HG03060 (cell line): ENCODE results near the gene SPC24.
"Not testable (repeated sequence)": the region's sequence is repeated elsewhere in the genome, so short reads cannot be mapped to it uniquely, and the experiment has no call there.

ENCODE experiments used
- ATAC-seq: cut with Tn5 transposase; IDR thresholded peaks from one replicate; pipeline ENCODE4 v1.9.1; 2021; ENCODE audit warnings: low read depth, moderate number of reproducible peaks; ENCODE audit not compliant: unreplicated experiment

Gene SPC24

DNA sequence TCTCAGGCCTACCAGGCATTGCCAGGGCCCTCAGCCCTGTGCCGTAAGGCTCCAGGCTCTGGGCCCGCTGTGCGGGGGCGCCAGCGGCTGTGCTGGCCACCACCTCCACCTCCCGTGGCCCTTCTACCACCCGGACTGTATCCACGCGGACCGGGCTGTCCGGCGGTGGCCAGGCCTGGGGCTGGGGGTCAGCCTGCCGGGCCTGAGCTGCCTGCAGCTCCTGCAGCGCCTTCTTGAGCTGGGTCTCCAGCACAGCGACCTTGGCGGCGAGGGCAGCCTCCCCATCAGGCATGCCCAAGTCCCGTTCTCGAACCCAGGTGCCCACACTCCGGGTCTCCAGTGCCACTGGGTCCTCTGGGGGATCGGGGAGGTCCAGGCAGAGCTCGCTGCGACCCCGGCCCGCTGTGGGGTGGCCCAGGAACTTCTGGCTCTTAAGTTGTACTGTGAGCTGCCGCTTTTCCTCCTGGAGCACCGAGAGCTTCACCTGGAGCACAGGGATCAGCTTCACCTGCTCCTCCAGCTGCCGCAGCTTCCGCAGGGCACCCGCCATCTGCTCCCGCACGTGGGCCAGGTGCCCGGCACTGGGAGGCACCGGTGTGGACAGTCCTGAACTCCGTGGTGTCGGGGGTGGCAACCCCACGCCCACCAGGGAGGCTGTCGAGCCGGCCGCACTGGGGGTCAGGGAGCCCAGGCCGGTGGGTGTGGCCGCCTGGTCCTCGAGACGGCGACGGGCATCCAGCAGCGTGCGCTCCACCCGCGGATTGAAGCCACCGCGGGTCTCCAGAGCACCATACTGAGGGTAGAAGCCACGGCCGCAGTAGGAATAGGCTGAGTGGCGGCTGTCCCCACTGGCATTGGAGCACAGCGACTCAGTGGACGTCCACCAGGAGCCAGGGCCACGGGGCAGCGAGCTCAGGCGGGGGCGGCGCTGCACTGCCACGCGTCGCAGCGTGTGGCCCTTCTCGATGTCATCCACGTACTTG, 37.7 kb upstream of the SPC24 start:
- ATAC-seq, result no peak

DNA sequence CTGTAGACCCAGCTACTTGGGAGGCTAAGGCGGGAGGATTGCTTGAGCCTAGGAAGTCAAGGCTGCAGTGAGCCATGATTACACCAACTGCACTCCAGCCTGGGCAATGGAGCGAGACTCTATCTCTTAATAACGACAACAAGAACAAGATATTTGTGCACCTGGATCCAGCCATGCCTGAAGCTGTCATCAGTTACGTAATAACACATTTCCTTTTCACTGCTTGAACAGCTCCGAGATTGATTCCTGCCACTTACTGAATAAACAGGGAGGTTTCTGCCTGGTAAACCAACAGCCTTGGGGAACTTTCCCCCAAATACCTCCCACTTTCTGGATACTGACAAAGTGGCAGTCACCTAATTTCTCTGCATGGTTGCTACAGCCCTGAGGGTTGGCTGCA, 36.4 kb upstream of the SPC24 start:
- no peak for ATAC-seq

DNA sequence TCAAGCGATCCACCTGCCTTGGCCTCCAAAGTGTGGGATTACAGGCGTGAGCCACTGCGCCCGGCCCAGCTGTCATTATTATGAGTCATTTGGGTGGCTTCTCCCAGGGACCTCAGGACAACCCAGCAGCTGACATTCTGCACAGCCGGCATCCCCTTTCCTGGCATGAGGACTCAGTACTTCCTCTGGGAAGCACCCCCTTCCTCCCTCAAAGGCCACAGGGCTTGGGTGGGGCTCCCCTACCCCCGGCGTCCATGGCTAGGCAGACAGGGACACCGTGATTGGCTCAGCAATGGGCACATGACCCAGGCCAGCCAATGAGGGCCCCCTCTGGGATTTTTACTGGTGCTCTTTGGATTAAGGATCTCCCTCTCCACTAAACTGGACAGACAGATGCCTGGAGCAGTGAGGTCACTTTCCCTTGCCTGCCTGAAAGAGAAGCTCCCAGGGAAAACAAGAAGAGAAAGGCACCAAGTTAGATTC, 35.7 kb upstream of the SPC24 start:
- ATAC-seq, result no peak

DNA sequence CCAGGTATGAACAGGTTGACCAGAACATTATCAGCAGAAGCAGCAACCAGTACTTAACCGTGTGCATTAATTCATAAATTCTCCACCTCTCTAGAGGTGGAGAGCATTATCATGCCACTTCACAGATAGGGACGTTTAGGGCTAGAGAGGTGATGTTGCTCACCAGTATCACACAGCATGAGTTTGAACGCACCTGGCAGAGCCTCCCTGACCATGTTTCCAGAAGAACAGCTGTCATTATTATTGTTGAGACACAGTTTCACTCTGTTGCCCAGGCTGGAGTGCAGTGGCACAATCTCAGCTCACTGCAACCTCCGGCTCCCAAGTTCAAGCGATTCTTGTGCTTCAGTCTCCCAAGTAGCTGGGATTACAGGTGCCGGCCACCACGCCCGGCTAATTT, 34.9 kb upstream of the SPC24 start:
- no peak for ATAC-seq

DNA sequence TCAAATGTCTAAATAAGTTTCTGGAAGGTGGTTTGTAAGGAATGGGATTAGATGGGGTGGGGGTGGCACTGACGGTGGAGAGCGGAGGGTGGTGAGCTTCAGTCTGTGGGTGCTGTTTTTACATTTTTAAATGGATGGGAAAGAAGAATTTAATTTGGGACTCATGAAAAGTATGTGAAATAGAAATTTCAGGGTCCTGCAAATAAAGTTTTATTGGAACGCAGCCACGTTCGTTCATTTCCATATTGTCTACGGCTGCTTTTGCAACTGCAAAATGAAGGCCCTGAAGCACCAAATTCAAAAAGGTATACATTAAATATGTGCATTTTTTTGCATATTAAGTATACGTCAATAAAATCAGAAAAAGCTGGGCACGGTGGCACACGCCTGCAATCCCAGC, 31.9 kb upstream of the SPC24 start:
- no peak for ATAC-seq

DNA sequence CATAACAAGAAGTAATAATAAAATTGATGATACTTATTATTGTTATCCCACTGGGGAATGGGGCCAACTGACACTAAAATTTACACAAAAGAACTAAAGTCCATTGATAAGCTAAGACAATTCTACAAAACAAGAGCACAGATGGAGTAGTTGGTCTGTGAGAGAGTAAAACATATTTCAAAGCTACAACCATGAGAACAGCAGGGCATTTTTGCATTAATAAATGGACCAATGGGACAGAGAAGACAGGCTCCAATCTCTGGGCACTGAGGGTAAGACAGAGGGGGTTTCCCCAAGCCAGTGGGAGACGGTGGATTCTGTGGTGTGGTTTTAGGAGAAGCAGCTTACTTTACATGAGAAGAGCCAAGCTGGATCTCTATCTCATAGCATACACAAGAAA, 27.4 kb upstream of the SPC24 start:
- ATAC-seq, result no peak

DNA sequence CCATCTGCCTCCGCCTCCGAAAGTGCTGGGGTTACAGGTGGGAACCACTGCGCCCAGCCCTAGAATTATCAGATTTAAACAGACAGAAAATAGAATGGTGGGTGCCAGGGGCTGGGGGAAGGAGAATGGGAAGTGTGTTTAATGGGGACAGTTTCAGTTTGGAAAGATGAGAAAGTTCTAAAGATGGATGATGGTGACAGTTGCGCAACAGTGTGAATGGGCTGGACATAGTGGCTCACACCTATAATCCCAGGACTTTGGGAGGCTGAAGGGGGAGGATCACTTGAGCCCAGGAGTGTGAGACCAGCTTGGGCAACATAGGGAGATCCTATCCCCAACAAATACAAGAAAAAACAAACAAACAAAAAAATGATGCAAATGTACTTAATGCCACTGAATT, 25.9 kb upstream of the SPC24 start:
- ATAC-seq, result no peak

DNA sequence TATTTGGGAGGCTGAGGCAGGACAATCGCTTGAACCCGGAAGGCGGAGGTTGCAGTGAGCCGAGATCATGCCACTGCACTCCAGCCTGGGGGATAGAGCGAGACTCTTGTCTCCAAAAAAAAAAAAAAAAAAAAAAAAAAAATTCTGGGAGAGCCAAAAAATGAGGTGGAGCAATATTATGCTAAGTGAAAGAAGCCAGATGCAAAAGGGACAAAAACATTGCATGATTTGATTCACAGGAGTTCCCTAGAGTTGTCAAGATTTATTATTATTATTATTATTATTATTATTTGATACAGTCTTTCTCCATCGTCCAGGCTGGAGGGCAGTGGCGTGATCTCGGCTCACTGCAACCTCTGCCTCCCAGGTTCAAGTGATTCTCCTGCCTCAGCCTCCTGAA, 25.4 kb upstream of the SPC24 start:
- ATAC-seq, result not testable (repeated sequence)

DNA sequence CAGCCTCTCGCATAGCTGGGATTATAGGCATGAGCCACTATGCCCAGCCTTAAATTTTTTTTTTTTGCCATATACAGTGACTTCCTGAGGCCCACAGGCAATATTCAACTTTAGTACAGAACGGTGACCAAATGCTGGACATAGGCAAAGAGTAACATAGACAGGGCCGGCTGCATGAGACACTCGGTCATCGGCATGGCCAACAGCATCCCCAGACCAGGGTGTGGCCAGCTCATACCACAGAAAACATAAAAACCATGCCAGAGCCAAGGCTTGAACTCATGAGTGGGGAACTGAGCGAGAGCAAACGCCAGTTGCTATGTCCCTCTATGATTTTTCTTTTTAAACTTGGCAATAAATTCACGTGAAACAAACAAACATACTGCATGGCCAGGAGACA, 24.8 kb upstream of the SPC24 start:
- ATAC-seq, result no peak

DNA sequence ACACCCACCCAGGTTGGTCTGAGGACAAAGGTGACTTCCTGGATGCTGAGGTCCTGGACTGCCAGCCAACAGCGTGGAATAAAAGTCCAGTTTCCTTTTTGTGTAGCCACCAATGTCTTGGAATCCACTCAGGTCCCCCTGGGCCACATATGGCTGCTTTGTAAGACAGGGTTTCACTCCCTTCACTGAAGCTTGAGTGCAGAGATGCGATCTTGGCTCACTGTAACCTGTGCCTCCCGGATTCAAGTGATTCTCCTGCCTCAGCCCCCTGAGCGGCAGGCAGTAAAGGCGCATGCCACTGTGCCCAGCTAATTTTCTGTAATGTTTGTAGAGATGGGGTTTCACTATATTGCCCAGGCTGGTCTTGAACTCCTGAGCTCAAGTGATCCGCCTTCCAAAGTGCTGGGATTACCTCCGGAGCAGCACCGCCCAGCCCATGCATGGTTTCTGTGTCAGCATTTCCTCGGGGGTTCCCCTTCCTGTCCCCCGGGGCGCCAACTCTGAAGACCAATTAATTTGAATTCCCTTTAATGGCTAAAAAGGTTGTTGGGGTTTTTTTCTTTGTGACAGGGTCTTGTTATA, 24.2 kb upstream of the SPC24 start:
- no peak for ATAC-seq

DNA sequence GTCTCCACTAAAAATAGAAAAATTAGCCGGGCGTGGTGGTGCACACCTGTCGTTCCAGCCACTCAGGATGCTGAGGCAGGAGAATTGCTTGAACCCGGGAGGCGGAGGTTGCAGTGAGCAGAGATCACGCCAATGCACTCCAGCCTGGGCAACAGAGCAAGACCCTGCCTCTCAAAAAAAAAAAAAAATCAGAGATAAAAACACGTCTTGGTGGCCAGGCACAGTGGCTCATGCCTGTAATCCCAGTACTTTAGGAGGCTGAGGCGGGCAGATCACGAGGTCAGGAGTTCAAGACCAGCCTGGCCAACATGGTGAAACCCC, 23.5 kb upstream of the SPC24 start:
- not testable (repeated sequence) for ATAC-seq

DNA sequence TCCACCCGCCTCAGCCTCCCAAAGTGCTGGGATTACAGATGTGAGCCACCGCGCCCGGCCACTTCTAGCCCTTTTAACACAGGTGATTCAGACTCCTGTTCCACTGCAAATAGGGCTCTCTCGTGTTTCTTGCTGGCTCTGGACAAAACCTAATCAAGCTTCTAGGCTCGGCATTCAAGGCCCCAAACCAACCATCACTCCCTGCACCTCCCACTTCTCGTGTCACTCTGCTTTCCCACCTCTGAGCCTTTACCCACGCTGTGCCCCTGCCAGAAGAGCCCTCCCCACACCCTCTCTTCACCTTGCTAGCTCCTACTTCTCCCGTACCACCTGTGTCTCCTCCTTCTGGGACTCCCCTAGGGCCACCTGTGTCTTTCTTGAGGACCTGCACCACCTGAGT, 22.0 kb upstream of the SPC24 start:
- ATAC-seq, result no peak

DNA sequence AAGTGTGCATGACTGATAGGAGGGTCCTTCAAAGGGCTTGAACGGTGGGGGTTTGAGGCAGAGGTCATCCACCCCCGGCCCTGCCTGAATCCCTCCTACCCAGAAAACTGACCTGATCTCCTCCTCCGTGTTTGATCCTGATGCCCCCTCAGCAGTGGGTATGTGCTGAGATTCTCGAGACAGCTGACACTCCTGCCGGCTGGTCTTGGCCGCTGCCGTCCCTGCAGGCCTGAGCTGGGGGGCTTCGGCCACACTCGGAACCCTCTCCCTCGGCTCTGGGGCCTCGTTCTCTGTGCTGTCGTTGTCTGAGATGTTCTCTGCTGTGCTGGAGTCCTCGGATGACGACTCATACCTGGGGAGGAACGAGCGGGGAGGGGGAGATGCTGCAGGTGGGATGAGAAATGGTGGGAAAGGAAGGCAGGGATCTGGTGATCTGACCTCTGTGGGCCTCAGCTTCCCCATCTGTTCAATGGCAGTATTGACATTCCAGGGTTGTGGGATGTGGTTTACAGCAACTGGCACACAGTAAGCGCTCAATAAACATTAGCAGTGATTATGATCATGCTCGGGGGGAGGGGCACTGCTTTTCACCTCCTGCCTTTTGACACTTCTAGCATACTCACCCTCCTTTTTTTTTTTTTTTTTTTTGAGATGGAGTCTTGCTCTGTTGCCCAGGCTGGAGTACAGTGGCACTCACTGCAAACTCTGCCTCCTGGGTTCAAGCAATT, 21.0 kb upstream of the SPC24 start:
- ATAC-seq, result no peak

DNA sequence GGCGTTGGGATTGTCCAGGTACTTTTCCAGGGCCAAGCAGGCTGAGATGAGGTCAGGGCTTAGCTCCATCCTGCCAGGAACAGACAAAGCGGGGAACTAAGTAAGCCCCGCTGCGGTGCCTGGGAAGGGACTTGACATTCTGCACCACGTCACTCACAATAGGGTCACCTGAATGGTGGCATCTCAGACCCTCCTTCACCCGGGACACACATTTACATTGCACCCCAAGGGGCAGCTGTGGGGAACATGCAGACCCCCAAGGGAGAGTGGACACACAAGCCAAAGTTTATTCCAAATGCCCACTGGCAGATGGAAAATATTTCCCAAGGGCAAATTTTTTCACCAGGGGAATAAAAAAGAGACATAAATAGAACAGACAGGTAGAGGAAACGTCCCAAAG, 20.3 kb upstream of the SPC24 start:
- ATAC-seq, result no peak

DNA sequence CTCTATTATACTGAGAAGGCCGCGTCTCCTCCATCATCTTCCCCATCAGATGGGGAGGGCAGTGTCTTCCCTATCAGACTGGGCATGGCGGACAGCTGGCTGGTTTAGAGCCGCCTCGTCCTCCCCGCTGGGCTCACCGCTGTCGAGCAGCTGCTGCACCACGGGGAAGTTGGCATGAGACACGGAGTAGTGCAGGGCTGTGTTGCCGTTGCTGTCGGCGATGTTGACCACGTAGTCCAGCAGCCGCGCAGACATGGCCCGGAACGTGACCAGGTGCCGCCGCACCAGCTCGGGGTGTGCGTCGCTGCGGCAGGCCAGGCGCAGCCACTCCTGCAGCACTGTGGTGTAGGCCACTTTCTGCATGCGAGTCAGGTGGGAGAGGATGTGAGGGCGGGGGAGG, 18.8 kb upstream of the SPC24 start:
- ATAC-seq, result no peak

DNA sequence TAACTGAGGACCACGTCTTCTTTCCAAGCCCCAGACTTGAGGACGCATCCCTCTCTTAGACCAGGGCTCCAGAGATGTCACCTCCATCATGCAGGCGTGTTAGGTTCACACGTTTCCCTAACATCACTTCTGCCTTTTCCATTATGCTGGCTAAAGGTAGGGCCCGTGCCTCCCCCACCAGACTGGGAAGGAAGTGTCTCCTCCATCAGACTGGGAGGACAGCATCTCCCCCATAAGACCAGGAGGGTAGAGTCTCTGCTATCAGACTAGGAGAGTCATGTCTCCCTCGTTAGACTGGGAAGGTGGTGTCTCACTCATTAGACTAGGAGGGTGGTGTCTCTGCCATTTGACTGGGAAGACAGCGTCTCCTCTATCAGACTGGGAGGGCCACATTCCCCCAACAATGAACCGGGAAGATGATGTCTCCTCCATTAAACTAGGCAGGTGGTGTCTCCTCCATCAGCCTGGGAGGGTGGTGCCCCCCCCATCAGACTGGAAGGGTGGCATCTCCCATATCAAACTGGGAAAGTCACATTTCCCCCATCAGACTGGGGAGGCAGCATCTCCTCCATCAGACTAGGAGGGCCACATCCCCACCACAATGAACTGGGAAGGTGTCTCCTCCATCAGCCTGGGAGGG, 18.1 kb upstream of the SPC24 start:
- no peak for ATAC-seq

DNA sequence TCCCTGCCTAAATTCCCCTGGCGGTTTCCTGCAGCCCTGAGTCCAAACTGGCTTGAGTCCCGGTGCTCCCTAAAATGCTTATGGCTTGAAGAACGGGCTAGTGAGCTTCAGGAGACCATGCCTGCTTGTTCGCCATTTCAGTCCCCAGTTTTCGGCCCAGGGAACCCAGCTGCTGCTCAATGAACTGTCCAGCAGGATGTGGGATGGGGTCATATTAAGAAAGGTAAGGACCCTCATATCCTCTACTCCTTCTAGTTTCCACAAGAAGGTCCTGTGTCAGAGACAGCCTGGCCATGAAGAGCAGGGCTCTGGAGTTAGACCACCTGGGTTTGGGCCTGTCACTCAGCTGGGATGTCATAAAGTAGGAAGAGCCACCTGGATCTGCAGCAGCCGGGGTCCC, 17.0 kb upstream of the SPC24 start:
- ATAC-seq, result no peak

DNA sequence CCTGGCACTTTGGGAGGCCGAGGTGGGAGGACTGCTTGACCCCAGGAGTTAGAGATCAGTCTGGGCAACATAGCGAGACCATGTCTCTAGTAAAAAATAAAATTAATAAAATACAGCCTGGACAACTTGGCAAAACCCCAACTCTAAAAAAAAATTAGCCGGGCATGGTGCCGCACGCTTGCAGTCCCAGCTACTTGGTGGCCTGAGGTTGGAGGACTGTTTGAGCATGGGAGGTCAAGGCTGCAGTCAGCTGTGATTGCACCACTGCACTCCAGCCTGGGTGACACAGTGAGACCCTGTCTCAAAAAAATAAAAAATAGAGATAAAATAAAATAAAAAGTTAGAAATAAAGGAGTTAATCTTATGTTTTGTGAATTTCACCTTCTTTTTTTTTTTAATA, 15.6 kb upstream of the SPC24 start:
- no peak for ATAC-seq

DNA sequence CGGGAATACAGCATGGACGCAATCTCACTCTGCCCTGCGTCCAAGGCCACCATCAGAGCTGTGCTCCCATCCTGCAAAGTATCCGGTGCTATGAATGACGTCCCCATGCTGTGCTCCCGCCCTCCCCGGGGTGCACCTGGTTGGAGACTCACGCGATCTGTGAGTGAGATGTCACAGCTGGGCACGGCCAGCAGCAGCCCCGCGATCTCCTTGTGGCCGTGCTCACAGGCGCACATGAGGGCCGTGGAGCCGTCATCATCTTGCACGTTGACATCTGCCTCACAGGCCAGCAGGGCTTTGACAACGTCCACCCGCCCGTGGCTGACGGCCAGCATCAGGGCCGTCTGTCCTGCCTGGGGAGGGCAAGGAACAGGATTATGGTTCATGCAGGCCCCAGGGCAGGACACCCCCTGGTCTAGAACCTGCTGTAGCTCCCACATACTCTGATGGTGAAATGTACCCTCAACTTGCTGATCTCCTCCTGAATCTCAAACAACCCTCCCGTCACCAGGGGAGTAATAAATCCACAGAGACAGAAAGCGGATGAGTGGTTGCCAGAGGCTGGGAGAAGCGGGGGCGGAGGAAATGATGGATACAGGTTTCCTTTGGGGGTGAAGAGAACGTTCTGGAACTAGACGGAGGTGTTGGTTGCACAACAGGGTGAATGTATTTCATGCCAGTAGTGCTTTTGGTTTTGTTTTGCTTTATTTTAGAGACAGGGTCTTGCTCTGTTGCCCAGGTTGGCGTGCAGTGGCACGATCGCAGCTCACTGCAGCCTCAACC, 14.5 kb upstream of the SPC24 start:
- ATAC-seq, result no peak

DNA sequence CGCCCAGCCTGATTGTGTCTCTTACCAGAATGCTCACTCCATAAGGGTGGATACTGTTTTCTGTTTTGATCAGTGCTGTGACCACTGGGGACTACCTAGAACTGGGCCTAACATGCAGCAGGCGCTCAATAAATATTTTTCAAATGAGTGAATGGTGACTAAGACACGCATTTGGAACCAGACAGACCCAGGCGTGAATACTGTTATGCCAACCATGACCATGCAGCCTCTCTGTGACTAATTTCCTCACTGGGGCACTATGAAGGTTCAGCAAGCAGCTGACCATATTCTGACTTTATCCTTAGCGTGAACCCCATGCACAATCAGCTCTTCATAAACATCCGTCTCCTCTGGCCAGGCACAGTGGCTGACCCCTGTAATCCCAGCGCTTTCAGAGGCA, 13.0 kb upstream of the SPC24 start:
- ATAC-seq, result no peak
